Neural crest cell (in vitro differentiated cells): Measurements from ENCODE around the gene CD99. TPM values are rescaled to one million over a fixed set of nuclear protein-coding genes. Genes with fewer than 3 reads are reported as not detected.
"Not testable (repeated sequence)": the region's sequence is repeated elsewhere in the genome, so short reads cannot be mapped to it uniquely, and the experiment has no call there.

ENCODE experiments used
- DNase-seq: peaks from one replicate; pipeline ENCODE4 v3.0.0; 2021; ENCODE audit warnings: low read depth, mixed read lengths, low spot score
- H3K27ac Mint-ChIP-seq: one replicate; pipeline ENCODE4 v1.8.0; 2021; ENCODE audit warnings: mild to moderate bottlenecking, mixed read lengths; ENCODE audit not compliant: unreplicated experiment
- H3K27me3 Mint-ChIP-seq: 2 replicates; pipeline ENCODE4 v1.8.0; 2021; ENCODE audit warnings: low read depth, mild to moderate bottlenecking, mixed read lengths
- H3K36me3 Mint-ChIP-seq: 2 replicates; pipeline ENCODE4 v1.8.0; 2021; ENCODE audit warnings: low read depth, mild to moderate bottlenecking, mixed read lengths
- H3K4me1 Mint-ChIP-seq: 2 replicates; pipeline ENCODE4 v1.8.0; 2021; ENCODE audit warnings: mixed read lengths
- H3K4me3 Mint-ChIP-seq: one replicate; pipeline ENCODE4 v1.8.0; 2021; ENCODE audit warnings: mild to moderate bottlenecking, mixed read lengths
- H3K9me3 Mint-ChIP-seq: 2 replicates; pipeline ENCODE4 v1.8.0; 2021; ENCODE audit warnings: mixed read lengths
- total RNA-seq: library from RNA; stranded (reverse); gene quantifications from 2 replicates; pipeline ENCODE4 v1.2.1, GENCODE V29; 2021
- TF ChIP-seq, protein P1 (sequence below): fragments of 200-600 bp; sonication (generic); conservative IDR thresholded peaks from 2 replicates; pipeline ENCODE4 v1.5.0; 2021; ENCODE audit warnings: antibody characterized with exemption, mild to moderate bottlenecking

The CD99 gene
- total RNA-seq, 1 donor from 2014 or later, result 165 TPM

DNA sequence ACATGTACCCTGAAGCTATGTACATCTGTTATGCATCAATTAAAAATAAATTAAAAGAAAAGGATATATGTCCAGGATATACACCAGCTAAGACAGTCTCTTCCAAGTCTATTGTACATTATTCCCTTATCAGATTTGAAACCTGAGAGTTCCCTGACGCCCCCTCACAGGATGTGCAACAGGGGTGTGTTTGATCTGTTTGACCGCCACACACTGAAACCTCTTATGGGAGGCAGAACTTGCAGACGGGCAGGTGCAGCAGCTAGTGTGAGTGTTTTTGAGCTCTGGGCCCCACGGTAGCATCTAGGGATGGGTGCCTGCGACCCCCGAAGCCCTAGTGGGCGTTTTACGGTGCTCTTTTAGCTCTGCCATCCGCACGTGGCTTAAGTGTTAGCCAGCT lies 65.5 kb downstream of the CD99 start:
- Mint-ChIP-seq H3K27ac (no peak overlapping the region), H3K27me3 (no peaks in the 10 kb centered on the region), H3K4me3 (no peak overlapping the region), H3K36me3 (no peaks in the 10 kb centered on the region), H3K4me1 (no peaks in the 10 kb centered on the region), H3K9me3 (no peaks in the 10 kb centered on the region)
- DNase-seq, result no peak
- TF ChIP-seq, protein P1, sequence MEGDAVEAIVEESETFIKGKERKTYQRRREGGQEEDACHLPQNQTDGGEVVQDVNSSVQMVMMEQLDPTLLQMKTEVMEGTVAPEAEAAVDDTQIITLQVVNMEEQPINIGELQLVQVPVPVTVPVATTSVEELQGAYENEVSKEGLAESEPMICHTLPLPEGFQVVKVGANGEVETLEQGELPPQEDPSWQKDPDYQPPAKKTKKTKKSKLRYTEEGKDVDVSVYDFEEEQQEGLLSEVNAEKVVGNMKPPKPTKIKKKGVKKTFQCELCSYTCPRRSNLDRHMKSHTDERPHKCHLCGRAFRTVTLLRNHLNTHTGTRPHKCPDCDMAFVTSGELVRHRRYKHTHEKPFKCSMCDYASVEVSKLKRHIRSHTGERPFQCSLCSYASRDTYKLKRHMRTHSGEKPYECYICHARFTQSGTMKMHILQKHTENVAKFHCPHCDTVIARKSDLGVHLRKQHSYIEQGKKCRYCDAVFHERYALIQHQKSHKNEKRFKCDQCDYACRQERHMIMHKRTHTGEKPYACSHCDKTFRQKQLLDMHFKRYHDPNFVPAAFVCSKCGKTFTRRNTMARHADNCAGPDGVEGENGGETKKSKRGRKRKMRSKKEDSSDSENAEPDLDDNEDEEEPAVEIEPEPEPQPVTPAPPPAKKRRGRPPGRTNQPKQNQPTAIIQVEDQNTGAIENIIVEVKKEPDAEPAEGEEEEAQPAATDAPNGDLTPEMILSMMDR, result no peak

DNA sequence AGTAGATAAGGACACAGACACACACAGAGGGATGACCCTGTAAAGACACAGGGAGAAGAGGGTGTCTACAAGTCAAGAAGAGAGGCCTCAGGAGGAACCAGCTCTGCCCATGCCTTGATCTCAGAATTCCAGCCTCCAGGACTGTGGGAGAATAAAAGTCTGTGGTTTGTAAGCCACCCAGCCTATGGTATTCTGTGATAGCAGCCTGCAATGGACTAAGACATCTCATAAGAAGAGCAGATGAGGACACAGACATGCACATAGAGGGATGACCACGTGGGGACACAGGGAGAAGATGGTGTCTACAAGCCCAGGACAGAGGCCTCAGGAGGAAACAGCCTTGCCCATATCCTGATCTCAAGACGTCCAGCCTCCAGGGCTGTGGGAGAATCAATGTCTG lies 70.2 kb downstream of the CD99 start:
- H3K36me3 Mint-ChIP-seq, result no peaks in the 10 kb centered on the region

DNA sequence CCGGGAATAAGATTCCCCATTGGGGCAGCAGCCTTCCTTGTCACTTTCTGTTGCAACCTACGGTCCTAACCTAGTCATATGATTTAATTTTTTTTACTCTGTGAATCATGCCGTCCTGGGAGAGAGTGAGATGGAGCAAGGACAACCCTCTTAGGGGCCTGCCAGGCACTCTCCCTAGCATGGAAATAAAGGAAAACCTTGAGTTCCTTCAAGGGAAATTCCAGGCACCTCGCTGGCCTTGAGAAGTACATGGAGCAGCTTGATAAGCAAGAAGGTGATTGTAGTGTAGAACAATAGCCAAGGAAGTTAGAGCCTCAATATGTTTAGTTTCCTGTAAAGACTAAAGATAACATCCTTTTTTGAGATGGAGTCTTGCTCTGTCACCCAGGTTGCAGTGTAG lies 71.6 kb downstream of the CD99 start:
- H3K36me3 Mint-ChIP-seq, DNase-seq, H3K27me3 Mint-ChIP-seq, H3K9me3 Mint-ChIP-seq, H3K27ac Mint-ChIP-seq, H3K4me1 Mint-ChIP-seq, H3K4me3 Mint-ChIP-seq: not testable (repeated sequence)

More for the DNA sequence above, 70.2 kb downstream of the CD99 start:
- H3K4me1 Mint-ChIP-seq, result peaks cover 7% of the 10 kb centered on the region
- H3K9me3 Mint-ChIP-seq, result no peaks in the 10 kb centered on the region
- H3K27ac Mint-ChIP-seq, result peak overlapping the region; percentile 43
- no peaks in the 10 kb centered on the region for H3K27me3 Mint-ChIP-seq
- no peak for DNase-seq
- TF ChIP-seq, protein P1, result no peak
- no peak overlapping the region for H3K4me3 Mint-ChIP-seq

DNA sequence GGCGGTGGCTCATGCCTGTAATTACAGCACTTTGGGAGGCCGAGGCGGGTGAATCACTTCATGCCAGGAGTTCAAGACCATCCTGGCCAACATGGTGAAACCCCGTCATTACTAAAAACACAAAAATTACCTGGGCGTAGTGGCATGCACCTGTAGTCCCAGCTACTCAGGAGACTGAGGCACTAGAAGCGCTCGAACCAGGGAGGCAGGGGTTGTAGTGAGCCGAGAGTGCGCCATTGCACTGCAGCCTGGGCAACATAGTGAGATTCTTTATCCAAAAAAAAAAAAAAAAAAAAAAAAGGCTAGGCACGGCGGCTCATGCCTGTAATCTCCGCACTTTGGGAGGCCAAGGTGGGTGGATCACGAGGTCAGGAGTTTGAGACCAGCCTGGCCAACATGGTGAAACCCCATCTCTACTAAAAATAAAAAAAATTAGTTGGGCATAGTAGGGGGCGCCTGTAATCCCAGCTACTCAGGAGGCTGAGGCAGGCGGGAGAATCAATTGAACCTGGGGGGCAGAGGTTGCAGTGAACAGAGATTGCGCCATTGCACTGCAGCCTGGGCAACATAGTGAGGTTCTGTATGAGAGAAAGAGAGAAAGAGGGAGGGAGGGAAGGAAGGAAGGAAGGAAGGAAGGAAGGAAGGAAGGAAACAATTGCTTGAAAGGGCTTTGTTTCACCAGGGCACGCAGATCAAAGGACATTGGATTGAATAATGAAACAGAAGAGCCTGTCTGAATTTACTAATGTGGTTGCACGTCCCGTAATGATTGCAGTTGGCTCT lies 73.9 kb downstream of the CD99 start:
- not testable (repeated sequence) for H3K4me3 Mint-ChIP-seq, H3K9me3 Mint-ChIP-seq, H3K36me3 Mint-ChIP-seq, H3K27ac Mint-ChIP-seq, DNase-seq, H3K4me1 Mint-ChIP-seq, H3K27me3 Mint-ChIP-seq

DNA sequence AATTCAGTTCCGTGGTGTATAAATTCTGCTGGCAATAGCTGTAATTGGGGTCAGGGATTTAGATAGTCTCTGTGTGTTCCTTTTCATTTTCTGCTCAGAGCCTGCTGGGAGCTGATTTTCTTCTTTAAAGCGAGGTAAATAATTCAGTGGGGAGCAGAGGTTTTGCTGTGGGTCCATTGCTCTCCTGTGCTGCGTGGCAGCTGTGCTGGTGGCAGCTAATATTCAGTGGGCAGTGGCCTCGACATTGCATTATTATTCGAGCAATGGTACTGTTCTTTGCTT lies 74.4 kb downstream of the CD99 start:
- Mint-ChIP-seq H3K36me3 (no peaks in the 10 kb centered on the region), H3K27me3 (peaks cover 2% of the 10 kb centered on the region), H3K9me3 (no peaks in the 10 kb centered on the region), H3K4me1 (peaks cover 7% of the 10 kb centered on the region), H3K4me3 (no peak overlapping the region), H3K27ac (no peak overlapping the region)
- TF ChIP-seq, protein P1, result no peak
- DNase-seq, result no peak

DNA sequence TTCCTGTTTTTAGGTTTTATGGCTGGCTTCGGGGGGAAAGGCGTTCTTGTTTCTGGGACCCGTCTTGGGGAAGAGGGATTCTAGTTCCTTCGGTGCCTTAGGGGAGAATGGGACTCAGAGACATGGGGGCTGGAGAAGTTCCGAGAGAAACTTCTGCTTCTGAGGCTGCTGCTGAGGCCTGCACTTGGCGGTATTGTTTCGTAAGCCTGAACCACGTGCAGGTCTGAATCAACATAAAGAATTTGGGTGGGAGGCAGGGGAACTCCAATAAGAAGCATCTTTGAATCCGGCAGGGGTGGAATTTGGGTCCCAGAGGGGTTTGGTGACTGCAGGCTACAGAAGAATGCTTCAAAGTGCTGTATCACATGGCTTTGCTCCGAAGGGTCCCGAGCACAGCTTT lies 75.8 kb downstream of the CD99 start:
- TF ChIP-seq, protein P1, result no peak
- no peaks in the 10 kb centered on the region for H3K36me3 Mint-ChIP-seq
- no peaks in the 10 kb centered on the region for H3K9me3 Mint-ChIP-seq
- H3K27ac Mint-ChIP-seq, result no peak overlapping the region
- no peak for DNase-seq
- H3K4me3 Mint-ChIP-seq, result no peak overlapping the region
- H3K27me3 Mint-ChIP-seq, result peaks cover 2% of the 10 kb centered on the region
- H3K4me1 Mint-ChIP-seq, result peaks cover 7% of the 10 kb centered on the region
